NT2/D1 (cell line): ENCODE results near the gene ANXA11.

ENCODE experiments used
- SUZ12 ChIP-seq: IDR thresholded peaks from 2 replicates; pipeline ENCODE4 v1.6.1; 2011; ENCODE audit not compliant: insufficient read length, insufficient read depth; ENCODE audit errors: extremely low read depth
- YY1 ChIP-seq: IDR thresholded peaks from 2 replicates; pipeline ENCODE4 v1.6.1; 2011; ENCODE audit not compliant: insufficient read length, insufficient read depth
- ZNF274 ChIP-seq: IDR thresholded peaks from 2 replicates; pipeline ENCODE4 v1.6.1; 2011; ENCODE audit warnings: mild to moderate bottlenecking, low read depth, low read length

DNA sequence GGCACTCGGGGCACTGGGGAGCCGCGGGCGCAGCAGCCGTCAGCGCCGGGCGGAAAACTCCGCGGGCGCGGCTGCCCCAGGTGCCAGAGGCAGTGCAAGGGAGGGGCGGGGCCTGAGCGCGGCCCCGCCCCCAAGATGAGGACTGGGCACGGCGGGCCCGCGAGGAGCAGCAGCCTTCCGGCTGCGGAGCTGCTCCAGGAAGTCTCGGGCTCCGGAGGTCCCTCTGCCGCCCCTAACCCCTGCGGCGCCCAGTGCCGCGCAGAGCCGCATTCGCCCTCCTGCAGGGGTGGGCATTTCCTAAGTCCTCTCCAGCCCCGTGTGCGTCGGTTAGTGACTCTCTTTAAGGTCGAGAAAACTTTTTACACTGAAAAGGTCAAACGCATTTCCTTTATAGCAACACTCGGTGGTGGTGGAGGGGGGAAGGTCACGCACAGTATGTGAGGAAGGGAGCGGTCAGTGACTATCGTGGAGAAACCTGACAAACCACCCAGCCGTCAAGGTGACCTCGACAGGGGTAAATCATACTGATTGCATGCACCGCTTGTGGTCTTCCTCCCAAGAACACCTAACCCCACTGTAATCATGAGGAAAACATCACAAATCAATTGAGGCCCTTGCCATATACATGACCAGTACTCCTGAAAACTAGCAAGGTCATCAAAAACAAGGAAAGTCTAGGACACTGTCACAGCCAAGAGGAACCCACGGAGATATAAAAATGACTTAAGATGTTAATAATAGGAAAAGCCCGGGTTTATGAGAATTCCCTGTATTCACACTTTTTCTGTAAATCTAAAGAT is at the start of gene ANXA11:
- no peak for TF ChIP-seq SUZ12
- no peak for TF ChIP-seq YY1
- TF ChIP-seq ZNF274, result no peak
